GM19023 (cell line): ENCODE results near the gene RTF2.

Experiments used
- ATAC-seq: cut with Tn5 transposase; IDR thresholded peaks from one replicate; pipeline ENCODE4 v1.9.1; 2021; ENCODE audit warnings: mild to moderate bottlenecking, moderate library complexity; ENCODE audit not compliant: unreplicated experiment

RTF2 gene

DNA sequence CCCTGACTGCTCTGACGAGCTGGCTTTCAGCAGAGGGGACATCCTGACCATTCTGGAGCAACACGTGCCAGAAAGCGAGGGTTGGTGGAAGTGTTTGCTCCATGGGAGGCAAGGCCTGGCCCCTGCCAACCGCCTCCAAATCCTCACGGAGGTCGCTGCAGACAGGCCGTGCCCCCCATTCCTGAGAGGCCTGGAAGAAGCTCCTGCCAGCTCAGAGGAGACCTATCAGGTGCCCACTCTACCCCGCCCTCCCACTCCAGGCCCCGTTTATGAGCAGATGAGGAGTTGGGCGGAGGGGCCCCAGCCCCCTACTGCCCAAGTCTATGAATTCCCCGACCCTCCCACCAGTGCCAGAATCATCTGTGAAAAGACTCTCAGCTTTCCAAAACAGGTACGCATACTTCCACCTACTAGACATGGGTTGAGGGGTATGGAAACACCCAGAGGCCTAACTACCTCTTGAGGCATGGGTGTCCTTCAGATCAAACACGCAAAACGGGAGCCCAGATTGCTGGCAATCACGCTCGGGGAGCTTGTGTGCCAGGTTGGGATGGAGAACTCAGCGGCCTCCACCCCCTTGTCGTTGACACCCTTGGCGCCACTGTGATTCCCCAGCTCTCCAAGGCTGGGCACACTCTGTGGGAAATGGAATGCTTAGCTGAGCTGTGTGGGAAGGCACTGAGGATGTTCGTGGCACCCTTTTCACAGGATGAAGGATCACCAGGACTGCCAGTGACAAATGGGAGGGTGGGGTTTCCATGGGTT lies 31.0 kb upstream of the RTF2 start:
- no peak for ATAC-seq

DNA sequence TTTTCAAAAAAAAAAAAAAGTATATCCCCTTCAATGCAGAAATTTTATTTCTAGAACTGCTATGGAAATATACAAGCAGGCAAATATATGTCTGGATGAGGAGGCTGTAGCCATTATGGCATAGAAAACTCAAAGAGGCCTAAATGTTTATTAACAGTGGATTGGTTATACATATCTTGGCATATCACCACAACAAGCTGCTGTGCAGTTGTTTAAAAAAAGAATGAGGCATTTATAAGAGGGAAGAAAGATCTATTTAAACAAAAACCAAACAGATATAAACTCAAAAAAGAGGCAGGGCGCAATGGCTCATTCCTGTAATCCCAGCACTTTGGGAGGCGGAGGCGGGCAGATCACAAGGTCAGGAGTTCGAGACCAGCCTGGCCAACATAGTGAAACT lies 30.1 kb upstream of the RTF2 start:
- no peak for ATAC-seq

DNA sequence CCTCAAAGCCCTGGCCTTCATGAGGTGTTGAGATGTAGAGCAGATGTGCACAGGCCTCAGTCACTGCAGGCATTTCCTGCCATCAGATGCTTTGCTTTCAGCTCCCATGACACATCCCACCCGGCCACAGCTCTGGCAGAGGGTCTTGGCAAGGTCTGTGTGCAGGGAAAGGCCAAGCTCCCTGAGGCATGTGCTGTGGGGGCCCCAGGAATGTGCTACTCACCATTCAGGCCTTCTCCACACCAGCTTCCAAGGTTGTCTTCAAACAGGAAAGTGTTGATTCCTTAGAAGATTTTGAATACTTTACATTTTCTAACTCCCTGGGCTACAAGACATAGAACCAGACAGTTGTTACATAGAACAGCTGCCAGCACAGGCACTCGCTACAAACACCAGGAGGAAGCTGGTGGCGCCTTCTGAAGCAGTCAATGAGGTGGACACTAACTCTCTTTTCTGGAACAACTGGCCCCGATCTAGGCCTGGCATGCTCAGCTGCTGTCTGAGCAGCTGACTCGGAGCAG lies 28.6 kb upstream of the RTF2 start:
- no peak for ATAC-seq

DNA sequence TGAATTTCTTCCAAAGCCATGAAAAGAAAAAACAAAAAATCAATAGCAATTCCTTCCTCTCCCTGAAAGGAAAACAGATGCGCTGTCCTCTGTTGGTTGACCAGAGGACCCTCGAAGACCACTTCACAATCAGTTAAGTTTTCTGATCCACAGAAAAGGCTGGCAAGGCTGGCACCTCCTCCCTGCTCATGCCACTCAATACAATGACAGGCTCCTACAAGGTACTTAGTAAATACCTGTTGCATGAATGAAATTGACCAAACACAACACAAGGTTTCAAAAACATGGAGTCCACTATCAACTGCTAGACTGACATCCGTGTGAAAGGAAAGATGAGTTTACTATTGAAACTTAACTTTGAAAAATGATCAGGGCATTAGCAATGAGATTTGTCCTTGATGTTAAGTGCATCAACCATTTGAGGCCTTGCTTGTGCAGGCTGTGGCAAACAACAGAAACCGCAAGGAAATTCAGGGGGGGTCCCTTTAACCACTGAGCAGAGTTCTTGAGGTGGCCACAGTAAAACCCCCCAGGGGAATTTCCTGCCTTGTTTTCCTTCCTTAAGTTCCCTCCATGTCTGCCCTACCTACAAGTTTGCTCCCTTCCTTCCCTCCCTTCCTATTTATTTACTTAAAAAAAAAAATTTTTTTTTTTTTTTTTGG lies 27.9 kb upstream of the RTF2 start:
- peak; percentile 71 for ATAC-seq

DNA sequence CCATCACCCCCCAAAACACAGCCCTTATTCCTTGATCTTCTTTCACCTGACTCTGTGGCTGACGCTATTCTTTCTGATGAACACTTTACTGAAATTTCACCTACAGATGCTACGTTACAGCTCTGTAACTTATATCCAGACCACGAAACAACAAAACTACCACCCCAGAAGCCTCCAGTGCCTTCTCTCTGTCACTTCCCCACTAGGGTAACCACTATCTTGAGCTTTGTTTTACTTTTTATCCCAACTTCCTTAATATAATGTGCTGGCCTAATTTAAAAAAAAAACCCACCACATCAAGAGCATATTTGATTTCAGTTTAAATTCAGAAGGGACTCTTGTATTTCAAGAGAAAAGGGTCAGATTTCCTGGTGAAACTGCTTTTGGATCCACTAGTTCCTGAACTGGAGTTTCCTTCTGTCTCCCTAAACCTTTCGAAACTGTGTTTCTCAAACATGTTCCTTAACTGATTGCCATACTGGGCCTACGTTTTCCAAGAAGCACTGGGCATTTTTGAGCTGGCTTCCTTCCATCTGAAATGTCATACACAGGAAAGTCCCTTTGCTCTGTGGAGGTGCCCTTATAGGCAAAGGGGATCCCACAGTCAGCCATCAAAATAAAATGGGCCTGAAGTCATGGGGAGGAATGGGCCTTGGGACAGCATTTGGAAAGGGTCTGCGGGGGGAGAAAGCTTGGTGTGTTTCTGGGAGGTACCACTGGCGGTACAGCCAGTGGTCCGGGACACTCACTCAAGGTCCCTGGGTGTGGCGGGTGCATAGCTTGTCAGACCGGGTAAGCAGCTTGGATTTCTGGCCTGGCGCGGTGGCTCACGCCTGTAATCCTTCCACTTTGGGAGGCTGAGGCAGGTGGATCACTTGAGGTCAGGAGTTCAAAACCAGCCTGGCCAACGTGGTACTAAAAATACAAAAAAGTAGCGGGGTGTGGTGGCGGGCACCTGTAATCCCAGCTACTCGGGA lies 25.8 kb upstream of the RTF2 start:
- no peak for ATAC-seq

DNA sequence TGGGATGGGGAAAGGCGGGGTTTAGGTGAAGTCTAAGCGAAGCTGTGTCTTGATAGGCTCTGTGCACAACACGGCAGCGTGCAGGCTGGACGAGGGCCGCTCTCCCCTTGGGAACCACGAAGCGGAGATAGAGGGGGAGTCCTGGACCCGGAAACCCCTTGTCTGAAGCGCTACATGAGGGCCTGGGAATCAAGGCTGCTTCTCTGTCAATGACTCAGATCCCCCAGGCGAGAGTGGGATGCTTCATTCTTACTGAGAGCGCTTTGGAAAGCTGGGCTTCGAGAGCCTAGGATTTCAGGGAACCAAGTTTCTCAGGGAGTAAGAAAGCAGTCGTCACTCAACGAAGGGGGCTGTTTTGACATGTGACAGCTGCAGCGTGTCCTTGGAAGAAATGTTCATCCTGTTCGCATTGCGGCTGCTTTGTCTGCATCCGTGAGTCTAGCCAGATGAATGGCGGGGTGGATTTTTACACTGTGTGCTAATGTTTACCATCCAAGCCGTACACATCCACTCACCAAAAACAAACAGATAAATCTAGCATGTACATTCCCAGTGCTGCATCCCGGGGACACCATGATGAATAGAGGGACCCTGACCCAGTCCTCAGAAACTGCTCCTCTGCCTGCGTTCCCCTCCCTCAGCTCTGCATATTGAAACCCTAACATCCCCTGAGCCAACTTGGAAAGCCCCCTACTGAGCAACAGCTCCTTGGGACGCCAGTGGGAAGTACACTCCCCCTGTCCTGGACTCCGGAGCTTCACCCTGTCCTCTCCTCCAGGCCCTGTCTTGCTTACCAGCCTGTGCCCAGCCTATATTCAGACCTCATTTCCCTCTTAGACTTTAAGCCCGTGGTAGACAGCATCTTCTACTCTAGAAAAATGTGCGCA lies 24.5 kb upstream of the RTF2 start:
- ATAC-seq, result no peak

DNA sequence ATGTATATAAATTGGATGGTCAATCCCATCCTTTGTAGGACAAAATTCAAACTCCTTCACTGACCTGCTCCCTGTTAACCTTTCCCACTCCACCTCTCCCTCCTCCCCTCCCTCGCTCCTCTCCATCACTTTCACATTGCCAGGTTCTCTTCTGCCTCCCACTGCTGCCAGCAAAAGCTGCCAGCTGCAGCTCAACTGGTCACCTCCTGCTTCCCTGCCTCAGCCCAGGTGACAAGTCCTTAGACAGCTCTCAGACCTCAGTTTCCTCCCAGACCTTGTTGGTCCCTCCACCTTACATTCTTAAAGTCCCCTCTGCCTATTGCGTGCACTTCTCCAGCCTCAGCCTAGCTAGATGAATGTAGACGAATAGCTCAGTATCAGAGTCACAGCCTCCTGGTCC lies 23.3 kb upstream of the RTF2 start:
- no peak for ATAC-seq

DNA sequence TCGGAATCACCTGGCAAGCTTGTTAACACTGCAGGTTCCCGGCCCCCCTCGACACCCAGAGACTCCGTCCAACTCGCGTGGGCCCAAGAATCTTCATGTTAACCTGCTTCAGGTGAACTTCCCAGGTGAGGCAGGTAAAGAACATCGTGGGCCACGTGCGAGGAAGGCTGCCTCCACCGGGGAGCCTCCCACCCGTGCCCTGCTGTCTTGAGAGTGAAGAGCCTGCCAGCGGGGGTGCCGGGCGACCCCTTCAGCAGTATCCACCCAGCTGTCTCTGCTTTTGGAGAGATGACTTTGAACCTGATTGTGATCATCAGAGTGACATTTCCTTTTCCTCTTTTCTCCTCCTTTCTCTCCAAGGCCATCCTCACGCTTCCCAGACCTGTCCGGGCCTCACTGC lies 22.9 kb upstream of the RTF2 start:
- ATAC-seq, result no peak

DNA sequence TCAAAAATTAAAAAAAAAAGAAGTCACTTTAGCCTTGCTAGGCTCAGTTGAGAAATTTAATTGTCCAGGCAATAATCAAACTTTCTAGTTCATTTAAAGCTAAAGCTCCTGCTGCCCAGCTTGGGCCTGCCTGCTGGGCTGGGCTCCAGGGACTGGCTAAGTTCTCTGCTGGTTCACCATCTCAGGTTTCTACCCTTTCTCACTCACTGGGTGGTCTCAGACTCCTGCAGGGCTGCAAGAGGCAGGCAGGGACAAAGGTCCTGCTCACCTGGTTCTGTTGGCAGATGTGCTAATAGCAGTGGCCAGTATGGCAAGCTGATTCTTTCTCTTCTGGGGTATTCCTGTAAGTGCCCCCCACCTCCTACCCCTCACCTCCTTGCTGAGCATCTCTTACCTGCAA lies 21.2 kb upstream of the RTF2 start:
- ATAC-seq, result no peak

DNA sequence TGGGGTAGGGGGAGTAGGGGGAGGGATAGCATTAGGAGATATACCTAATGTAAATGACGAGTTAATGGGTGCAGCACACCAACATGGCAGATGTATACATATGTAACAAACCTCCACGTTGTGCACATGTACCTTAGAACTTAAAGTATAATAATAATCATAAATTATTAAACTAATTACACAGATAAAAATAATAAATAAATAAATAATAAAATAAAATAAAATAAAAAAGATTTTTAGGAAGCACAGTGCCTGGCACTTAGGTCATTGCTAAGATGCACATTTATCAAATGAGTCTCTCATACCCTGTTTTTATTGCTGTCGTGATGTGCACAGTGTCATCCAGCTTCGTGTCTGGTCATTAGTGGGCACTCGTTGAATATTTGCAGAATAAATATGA lies 19.0 kb upstream of the RTF2 start:
- no peak for ATAC-seq

DNA sequence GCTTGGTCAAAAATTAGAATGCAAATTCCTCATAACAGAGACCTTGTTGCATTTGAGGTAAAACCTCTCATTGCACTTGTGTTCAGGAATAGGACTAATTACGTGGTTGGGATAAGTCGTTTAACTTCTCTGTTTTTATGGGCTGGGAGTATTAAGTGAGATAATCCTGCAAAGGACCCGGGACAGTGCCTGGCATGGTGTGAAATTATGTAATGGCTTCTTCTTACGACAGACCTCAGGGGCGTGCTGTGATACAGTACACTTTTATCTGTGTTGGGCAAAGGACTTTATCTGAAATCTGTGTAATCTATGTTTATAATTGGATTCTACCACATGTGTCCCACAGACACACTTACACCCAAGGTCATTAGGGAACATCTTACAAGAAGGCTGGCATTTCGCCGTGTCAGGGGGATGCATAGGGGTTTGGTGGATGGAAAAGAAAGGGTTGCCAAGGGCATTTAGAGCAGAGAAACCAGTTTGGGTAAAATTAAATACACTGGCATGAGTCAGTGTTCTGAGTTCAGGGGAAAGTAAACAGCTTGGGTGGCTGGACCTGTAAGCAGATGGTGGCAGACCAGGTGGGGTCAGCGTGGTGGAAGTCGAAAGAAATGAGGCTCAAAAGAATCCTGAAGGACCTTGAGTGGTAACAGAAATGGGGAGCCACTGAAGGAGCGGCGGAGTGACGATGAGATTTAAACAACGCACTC lies 17.2 kb upstream of the RTF2 start:
- ATAC-seq, result no peak

DNA sequence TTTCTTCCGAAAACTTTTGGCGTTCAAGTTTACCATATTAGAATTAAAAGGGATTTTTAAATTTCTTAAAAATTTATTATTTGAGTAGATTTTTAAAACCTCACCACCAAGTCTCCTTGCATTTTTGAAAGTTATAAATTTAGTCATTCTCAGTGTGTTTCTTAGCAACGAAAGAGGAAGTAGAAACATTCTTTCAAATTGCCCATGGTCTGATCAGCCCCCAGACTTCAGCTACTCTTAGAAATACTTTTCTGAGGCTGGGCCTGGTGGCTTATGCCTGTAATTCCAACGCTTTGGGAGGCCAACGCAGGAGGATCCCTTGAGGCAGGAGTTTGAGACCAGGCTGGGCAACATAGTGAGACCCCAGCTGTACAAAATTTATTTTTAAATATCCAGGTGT lies 15.1 kb upstream of the RTF2 start:
- ATAC-seq, result no peak

DNA sequence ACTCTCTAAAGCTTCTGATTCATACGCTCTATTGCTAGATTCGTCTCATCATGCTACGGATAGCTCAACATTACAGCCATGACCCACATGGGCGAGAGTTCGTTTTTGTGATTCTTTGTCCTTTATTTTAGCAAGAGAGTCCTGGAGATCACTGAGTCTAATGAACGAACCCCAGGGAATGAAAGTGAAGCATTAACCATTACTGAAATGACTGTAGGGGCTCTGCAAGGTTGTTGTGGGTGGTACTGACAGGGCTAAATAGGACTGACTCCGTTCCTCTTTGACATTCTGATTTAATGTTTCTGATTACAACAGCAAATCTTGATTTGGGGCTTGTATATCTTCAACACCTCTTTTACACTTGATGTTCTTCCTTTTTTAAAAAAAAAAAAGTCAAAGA lies 13.7 kb upstream of the RTF2 start:
- ATAC-seq, result peak; percentile 76

DNA sequence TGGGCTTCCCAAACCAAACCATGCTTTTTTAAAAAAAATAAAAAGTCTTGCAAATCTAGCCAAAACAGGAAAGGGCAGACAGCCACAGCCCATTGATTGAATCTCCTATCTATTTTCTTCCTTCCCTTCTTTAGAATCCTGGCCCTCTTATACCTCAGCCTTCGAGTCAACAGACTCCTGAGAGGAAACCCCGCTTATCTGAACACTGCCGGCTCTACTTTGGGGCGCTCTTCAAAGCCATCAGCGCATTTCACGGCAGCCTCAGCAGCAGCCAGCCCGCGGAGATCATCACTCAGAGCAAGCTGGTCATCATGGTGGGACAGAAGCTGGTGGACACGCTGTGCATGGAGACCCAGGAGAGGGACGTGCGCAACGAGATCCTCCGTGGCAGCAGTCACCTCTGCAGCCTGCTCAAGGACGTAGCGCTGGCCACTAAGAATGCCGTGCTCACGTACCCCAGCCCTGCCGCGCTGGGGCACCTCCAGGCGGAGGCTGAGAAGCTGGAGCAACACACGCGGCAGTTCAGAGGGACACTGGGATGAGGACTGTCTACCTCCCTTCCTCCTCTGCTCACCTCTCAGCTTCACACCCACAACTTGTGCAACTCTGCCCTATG lies 10.1 kb upstream of the RTF2 start:
- no peak for ATAC-seq

DNA sequence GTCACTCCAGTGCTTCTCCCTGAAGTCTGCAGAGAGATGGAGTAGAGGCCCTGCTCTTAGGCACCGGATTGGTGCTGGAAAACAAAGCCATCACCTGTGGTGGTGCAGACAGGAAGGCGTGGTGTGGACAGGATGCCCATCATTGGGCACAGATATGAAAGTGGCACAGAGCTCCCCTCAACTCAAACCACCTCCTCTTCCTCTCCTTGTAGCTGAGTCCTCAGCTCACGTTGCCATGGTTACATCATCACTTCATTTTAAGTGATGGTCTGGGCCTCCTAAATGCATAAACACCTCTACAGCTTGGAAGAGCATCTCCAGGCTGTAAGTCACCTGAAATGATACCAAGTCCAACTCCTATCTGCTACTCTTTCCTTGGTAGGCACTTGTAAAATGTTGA lies 8.0 kb upstream of the RTF2 start:
- no peak for ATAC-seq

DNA sequence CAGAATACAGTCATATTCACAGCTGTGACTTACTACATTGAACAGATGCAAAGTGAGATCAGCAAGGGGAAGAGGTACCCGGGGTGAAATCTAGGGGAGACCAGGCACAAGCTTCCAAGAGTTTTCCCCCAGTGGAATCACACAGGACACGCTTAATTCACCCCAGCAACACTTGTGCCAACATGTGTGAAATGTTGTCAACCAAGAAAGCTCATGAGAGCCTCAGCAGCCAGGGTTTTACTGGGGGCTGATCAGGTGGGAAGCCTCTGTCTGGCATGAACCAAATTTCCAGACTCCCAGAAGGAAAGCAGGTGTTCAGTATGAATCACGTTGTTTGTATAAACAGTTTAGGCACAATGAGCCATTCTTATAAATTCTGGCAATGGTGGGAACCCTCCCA lies 6.9 kb upstream of the RTF2 start:
- ATAC-seq, result no peak

DNA sequence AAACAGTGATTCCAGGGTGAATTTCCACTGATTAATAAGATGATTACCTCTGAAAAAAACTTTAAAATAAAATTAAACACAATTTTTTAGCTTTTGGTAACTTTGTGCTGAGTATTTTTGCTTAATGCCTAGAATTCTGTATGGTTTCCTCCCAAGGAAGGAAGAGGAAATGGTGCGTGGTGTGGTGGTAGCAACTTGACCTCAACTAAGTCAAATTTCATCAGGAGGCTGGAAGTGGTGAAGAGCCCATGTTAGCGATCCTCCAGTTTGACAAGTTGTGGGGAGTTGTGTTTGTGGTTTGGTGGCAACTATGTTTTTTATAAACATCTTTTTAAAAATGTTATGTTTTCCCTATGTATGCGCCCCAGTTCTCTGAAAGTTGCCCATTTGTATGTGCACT lies 5.0 kb upstream of the RTF2 start:
- ATAC-seq, result no peak

DNA sequence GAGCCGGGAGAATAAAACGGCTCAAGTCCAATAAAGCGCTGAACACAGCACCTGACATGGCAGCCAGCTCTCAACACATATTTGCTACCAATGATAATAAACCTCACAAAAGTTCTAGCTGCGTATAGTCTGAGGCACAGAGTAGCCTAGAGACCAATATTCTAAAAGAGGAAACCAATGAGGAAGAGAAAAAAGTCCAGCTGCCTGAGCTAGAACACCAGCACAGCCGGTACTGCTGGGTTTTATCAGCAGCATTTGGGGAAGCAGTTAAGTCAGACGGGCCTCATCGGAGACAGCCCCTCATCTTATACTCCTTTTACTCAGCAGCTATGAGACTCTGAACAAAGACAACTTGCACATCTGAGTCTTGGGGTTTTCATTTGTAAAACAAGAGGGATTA lies 2.4 kb upstream of the RTF2 start:
- ATAC-seq, result peak; percentile 24

DNA sequence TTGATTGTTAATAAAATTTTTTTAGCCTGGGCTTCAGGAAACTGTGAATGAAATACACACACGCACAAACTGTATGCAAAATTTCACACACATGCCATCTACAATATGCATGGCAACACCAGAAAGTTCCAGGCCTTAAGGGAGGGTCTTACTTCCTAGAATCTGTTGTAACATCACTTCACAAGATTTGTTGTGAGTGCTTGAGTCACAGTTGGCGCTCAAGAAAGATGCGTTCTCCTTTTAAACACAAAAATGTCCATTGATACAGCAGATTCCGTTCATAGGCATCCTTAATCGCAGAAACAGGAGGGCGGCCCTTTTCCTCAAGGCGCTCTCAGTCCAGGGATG lies 485 bp upstream of the RTF2 start:
- no peak for ATAC-seq

DNA sequence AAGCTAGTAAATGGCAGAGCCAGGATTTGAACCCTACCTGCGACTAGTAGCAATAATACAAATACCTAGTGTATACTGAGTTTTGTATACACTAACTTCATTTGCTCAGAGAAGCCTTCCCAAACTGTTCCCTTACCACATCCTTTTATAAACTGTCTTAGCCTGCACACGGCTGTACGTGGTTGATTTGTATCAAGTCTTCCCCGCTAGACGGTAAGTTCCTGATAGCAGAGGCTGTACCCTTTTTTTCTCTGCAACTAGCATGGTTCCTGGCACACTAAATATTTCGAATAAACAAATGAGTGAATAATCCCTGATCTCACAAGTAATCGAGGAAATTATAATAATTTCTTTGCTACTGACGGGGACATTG lies 636 bp downstream of the RTF2 start:
- ATAC-seq, result no peak
